Neural cell (in vitro differentiated cells): ENCODE measurements around the gene IFT81. TPM values are rescaled to one million over a fixed set of nuclear protein-coding genes. Genes with fewer than 3 reads are reported as not detected.

Experiments used
- H2AFZ ChIP-seq: fragments of 200-600, 300-800 bp; sonication (generic), shearing (Covaris generic); 2 replicates; pipeline ENCODE4 v1.6.0; 2014; ENCODE audit warnings: low read depth, mild to moderate bottlenecking, antibody characterized with exemption, low read length, moderate library complexity
- H3F3A ChIP-seq: fragments of 200-600 bp; shearing (Covaris generic); 2 replicates; pipeline ENCODE4 v1.6.1; 2016; ENCODE audit warnings: mild to moderate bottlenecking, moderate library complexity, mixed read lengths, antibody characterized with exemption, low read length; ENCODE audit not compliant: insufficient read depth, poor library complexity, severe bottlenecking
- H3K27ac ChIP-seq: fragments of 200-600, 300-800 bp; sonication (generic), shearing (Covaris generic); 2 replicates; pipeline ENCODE4 v1.5.1; 2014; ENCODE audit warnings: mild to moderate bottlenecking, low read length, moderate library complexity
- H3K27me3 ChIP-seq: fragments of 300-800, 200-600 bp; sonication (generic), shearing (Covaris generic); 2 replicates; pipeline ENCODE4 v1.6.0; 2014; ENCODE audit warnings: mild to moderate bottlenecking, low read depth, low read length, moderate library complexity; ENCODE audit not compliant: insufficient read depth
- H3K36me3 ChIP-seq: fragments of 300-800, 200-600 bp; sonication (generic), shearing (Covaris generic); 2 replicates; pipeline ENCODE4 v1.5.1; 2014; ENCODE audit warnings: mild to moderate bottlenecking, antibody characterized with exemption, low read length, moderate library complexity; ENCODE audit not compliant: insufficient read depth
- H3K4me2 ChIP-seq: fragments of 300-800, 200-600 bp; sonication (generic), shearing (Covaris generic); 2 replicates; pipeline ENCODE4 v1.6.0; 2014; ENCODE audit warnings: mild to moderate bottlenecking, low read length
- H3K4me3 ChIP-seq: fragments of 300-800, 200-600 bp; sonication (generic), shearing (Covaris generic); 2 replicates; pipeline ENCODE4 v1.5.1; 2014; ENCODE audit warnings: mild to moderate bottlenecking, low read length, moderate library complexity
- H3K79me2 ChIP-seq: fragments of 200-600 bp; shearing (Covaris generic); replicated peaks from 2 replicates; pipeline ENCODE4 v1.6.0; 2014; ENCODE audit warnings: mild to moderate bottlenecking, low read length, moderate library complexity; ENCODE audit not compliant: insufficient read depth
- H3K9ac ChIP-seq: fragments of 300-800, 200-600 bp; sonication (generic), shearing (Covaris generic); 2 replicates; pipeline ENCODE4 v1.6.1; 2016; ENCODE audit warnings: mild to moderate bottlenecking, low read length, mixed read lengths
- H3K9me2 ChIP-seq: fragments of 200-600 bp; shearing (Covaris generic); 2 replicates; pipeline ENCODE4 v1.6.1; 2016; ENCODE audit warnings: mild to moderate bottlenecking, low read length, mixed read lengths; ENCODE audit not compliant: insufficient read depth
- H3K9me3 ChIP-seq: fragments of 200-600, 300-800 bp; sonication (generic), shearing (Covaris generic); 2 replicates; pipeline ENCODE4 v1.6.1; 2016; ENCODE audit warnings: mild to moderate bottlenecking, mixed run types, low read length, moderate library complexity, mixed read lengths
- H4K20me1 ChIP-seq: fragments of 200-600 bp; shearing (Covaris generic); 2 replicates; pipeline ENCODE4 v1.6.1; 2016; ENCODE audit warnings: mild to moderate bottlenecking, mixed run types; ENCODE audit not compliant: insufficient read depth
- CTCF ChIP-seq: fragments of 450-650 bp; IDR thresholded peaks from 2 replicates; pipeline ENCODE4 v1.5.1; 2014; ENCODE audit warnings: antibody characterized with exemption, mild to moderate bottlenecking, moderate library complexity; ENCODE audit not compliant: poor library complexity, severe bottlenecking
- EP300 ChIP-seq: fragments of 450-650 bp; conservative IDR thresholded peaks from 2 replicates; pipeline ENCODE4 v1.6.1; 2014; ENCODE audit warnings: antibody characterized with exemption, mild to moderate bottlenecking, moderate library complexity; ENCODE audit not compliant: poor library complexity, severe bottlenecking
- EZH2 ChIP-seq: fragments of 200-600, 300-800 bp; shearing (Covaris generic), sonication (generic); IDR thresholded peaks from 2 replicates; pipeline ENCODE4 v1.6.1; 2014; ENCODE audit warnings: antibody characterized with exemption, low read length, borderline replicate concordance, mild to moderate bottlenecking; ENCODE audit not compliant: insufficient read depth, poor library complexity, severe bottlenecking
- MXI1 ChIP-seq: fragments of 450-650 bp; conservative IDR thresholded peaks from 2 replicates; pipeline ENCODE4 v1.6.1; 2014; ENCODE audit warnings: antibody characterized with exemption, mild to moderate bottlenecking; ENCODE audit not compliant: poor library complexity, severe bottlenecking
- POLR2AphosphoS5 ChIP-seq: IDR thresholded peaks from 2 replicates; pipeline ENCODE4 v1.6.1; 2012
- RAD21 ChIP-seq: fragments of 450-650 bp; conservative IDR thresholded peaks from 2 replicates; pipeline ENCODE4 v1.6.1; 2014; ENCODE audit warnings: antibody characterized with exemption, mild to moderate bottlenecking, moderate library complexity
- REST ChIP-seq: IDR thresholded peaks from 2 replicates; pipeline ENCODE4 v1.6.1; 2012; ENCODE audit warnings: borderline replicate concordance
- SMC3 ChIP-seq: fragments of 450-650 bp; conservative IDR thresholded peaks from 2 replicates; pipeline ENCODE4 v1.6.1; 2014; ENCODE audit warnings: antibody characterized with exemption, mild to moderate bottlenecking, moderate library complexity; ENCODE audit not compliant: poor library complexity
- TAF1 ChIP-seq: IDR thresholded peaks from 2 replicates; pipeline ENCODE4 v1.6.1; 2012; ENCODE audit warnings: low read depth
- polyA plus RNA-seq: library from polyadenylated mRNA; depleted of rRNA; stranded (reverse); fragments of >200 nt; gene quantifications from 2 replicates; pipeline ENCODE4 v1.2.3, GENCODE V29; 2014

IFT81 gene
- polyA plus RNA-seq, 1 donor from 2014 or later = 120 TPM

- Histone ChIP-seq H3K4me2 (no peak overlapping the region), H3K27me3 (no peaks in the 10 kb centered on the region), H2AFZ (no peak overlapping the region), H3K9me2 (no peaks in the 10 kb centered on the region), H4K20me1 (no peaks in the 10 kb centered on the region), H3K9me3 (no peaks in the 10 kb centered on the region), H3K36me3 (no peaks in the 10 kb centered on the region), H3F3A (no peaks in the 10 kb centered on the region), H3K79me2 (no peaks in the 10 kb centered on the region), H3K9ac (no peak overlapping the region), H3K4me3 (peak overlapping the region; percentile 29), H3K27ac (peak overlapping the region; percentile 83)
- TF ChIP-seq EZH2 = no peak
- no peak for TF ChIP-seq CTCF
- TF ChIP-seq REST = no peak
- TF ChIP-seq TAF1 = no peak
- TF ChIP-seq SMC3 = no peak
- no peak for TF ChIP-seq EP300
- TF ChIP-seq RAD21 = no peak
- no peak for TF ChIP-seq POLR2AphosphoS5
- no peak for TF ChIP-seq MXI1
Measured at GRCh38 chr12:110200124-110200417, 75.9 kb downstream of the IFT81 start.

GRCh38 chr12:110201995-110202394, 77.8 kb downstream of the IFT81 start:
- Histone ChIP-seq H3K79me2 (no peaks in the 10 kb centered on the region), H3K9me3 (no peaks in the 10 kb centered on the region), H3K27ac (no peak overlapping the region), H2AFZ (no peak overlapping the region), H3K4me3 (no peak overlapping the region), H3K9me2 (no peaks in the 10 kb centered on the region), H3F3A (no peaks in the 10 kb centered on the region), H4K20me1 (no peaks in the 10 kb centered on the region), H3K4me2 (no peak overlapping the region), H3K27me3 (no peaks in the 10 kb centered on the region), H3K9ac (no peak overlapping the region), H3K36me3 (no peaks in the 10 kb centered on the region)
- TF ChIP-seq CTCF (no peak), TAF1 (no peak)
